BLaER1 treated with 17β-estradiol and CSF1 and Interleukin-3, amounts not matched to agents 10 nM and 100 nM (cell line): ENCODE data around the gene DPP6.

Experiments used
- H3K27ac ChIP-seq, 11 experiments: shearing (Covaris generic); formaldehyde crosslinking; 2 replicates each; pipeline ENCODE4 v1.8.1; 2022
- H3K27me3 ChIP-seq, 11 experiments: shearing (Covaris generic); formaldehyde crosslinking; 2 replicates each; pipeline ENCODE4 v1.8.1; 2022
- H3K36me3 ChIP-seq, 11 experiments: shearing (Covaris generic); formaldehyde crosslinking; 2 replicates each; pipeline ENCODE4 v1.8.1; 2022
- H3K4me1 ChIP-seq, 10 experiments: shearing (Covaris generic); formaldehyde crosslinking; 2 replicates each; pipeline ENCODE4 v1.8.1; 2022
- H3K4me2 ChIP-seq, 11 experiments: shearing (Covaris generic); formaldehyde crosslinking; 2 replicates each; pipeline ENCODE4 v1.8.1; 2022
- H3K4me3 ChIP-seq, 10 experiments: shearing (Covaris generic); formaldehyde crosslinking; 2 replicates each; pipeline ENCODE4 v1.8.1; 2022
- H3K9ac ChIP-seq, 11 experiments: shearing (Covaris generic); formaldehyde crosslinking; 2 replicates each; pipeline ENCODE4 v1.8.1; 2022
- H3K9me3 ChIP-seq, 11 experiments: shearing (Covaris generic); formaldehyde crosslinking; replicated peaks in 1 of 11; 2 replicates each; pipeline ENCODE4 v1.8.1; 2022
- H4K20me1 ChIP-seq, 11 experiments: shearing (Covaris generic); formaldehyde crosslinking; 2 replicates each; pipeline ENCODE4 v1.8.1; 2022
- Cebpa-rat ChIP-seq, 11 experiments: shearing (Covaris generic); IDR thresholded peaks; 2 replicates each; pipeline ENCODE4 v1.8.1; 2022

DPP6 gene

GRCh38 chr7:154647625-154648024 is 595.4 kb downstream of the DPP6 start:
- Histone ChIP-seq H3K27me3 (no peaks in the 10 kb centered on the region), H3K4me2 (no peak overlapping the region), H3K9me3 (peaks cover 16 to 30% (median 23%) of the 10 kb centered on the region in 11 experiments), H3K36me3 (no peaks in the 10 kb centered on the region), H3K27ac (no peak overlapping the region), H4K20me1 (no peaks in the 10 kb centered on the region), H3K4me3 (no peak overlapping the region), H3K4me1 (no peaks in the 10 kb centered on the region), H3K9ac (no peak overlapping the region)
- no peak for TF ChIP-seq Cebpa-rat (IDR thresholded peaks at IDR 0.05)

DNA sequence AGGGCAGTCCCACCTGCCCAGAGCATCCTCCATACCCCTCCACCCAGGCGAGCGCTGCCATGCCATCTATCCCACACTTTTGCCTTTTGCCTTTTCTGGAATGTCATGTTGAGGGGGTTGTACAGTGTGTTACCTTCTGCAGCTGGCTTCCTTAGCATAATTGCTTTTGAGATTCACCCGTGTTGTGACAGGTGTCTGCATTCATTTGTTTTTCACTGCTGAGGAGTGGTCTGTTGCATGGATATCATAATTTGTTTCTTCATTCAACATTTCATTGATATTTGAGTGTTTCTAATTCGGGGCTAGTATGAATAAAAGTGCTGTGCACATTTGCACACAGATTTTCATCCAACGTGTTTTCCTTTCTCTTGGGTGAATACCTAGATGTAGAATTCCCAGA is 596.8 kb downstream of the DPP6 start:
- Histone ChIP-seq H3K36me3 (no peaks in the 10 kb centered on the region), H3K27ac (no peak overlapping the region), H3K9ac (no peak overlapping the region), H3K9me3 (peaks cover 16 to 30% (median 23%) of the 10 kb centered on the region in 11 experiments), H3K4me1 (no peaks in the 10 kb centered on the region), H3K27me3 (no peaks in the 10 kb centered on the region), H4K20me1 (no peaks in the 10 kb centered on the region), H3K4me2 (no peak overlapping the region), H3K4me3 (no peak overlapping the region)
- TF ChIP-seq Cebpa-rat (IDR thresholded peaks at IDR 0.05) = no peak

GRCh38 chr7:154649434-154649833 is 597.2 kb downstream of the DPP6 start:
- Histone ChIP-seq H3K4me3 (no peak overlapping the region), H3K9ac (no peak overlapping the region), H3K36me3 (no peaks in the 10 kb centered on the region), H3K9me3 (peaks cover 16 to 30% (median 23%) of the 10 kb centered on the region in 11 experiments), H3K4me1 (no peaks in the 10 kb centered on the region), H3K27ac (no peak overlapping the region), H3K4me2 (no peak overlapping the region), H3K27me3 (no peaks in the 10 kb centered on the region), H4K20me1 (no peaks in the 10 kb centered on the region)
- no peak for TF ChIP-seq Cebpa-rat (IDR thresholded peaks at IDR 0.05)

DNA sequence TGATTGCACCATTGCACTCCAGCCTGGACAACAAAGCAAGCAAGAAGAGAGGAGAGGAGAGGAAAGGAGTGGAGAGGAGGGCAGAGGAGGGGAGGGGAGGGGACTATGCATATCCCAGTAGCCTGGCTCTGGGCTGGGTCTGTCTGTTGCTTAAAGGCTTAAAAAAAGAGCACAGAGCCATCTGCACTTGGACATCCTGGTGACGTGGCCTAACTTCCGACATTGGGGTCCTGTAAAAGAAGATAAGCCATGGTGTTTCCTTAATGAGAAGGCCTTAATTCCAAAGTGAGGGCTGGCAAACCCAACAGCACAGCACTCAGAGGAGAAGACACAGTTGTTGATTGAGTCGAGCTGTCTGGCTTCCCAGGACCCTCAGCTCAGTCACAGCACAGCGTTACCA is 598.1 kb downstream of the DPP6 start:
- H3K9me3 ChIP-seq = peaks cover 16 to 30% (median 23%) of the 10 kb centered on the region in 11 experiments
- H3K27me3 ChIP-seq = no peaks in the 10 kb centered on the region
- H3K9ac ChIP-seq = no peak overlapping the region
- no peaks in the 10 kb centered on the region for H3K36me3 ChIP-seq
- H3K4me1 ChIP-seq = no peaks in the 10 kb centered on the region
- no peak overlapping the region for H3K27ac ChIP-seq
- no peak overlapping the region for H3K4me2 ChIP-seq
- H3K4me3 ChIP-seq = no peak overlapping the region
- TF ChIP-seq Cebpa-rat (IDR thresholded peaks at IDR 0.05) = no peak
- no peaks in the 10 kb centered on the region for H4K20me1 ChIP-seq

DNA sequence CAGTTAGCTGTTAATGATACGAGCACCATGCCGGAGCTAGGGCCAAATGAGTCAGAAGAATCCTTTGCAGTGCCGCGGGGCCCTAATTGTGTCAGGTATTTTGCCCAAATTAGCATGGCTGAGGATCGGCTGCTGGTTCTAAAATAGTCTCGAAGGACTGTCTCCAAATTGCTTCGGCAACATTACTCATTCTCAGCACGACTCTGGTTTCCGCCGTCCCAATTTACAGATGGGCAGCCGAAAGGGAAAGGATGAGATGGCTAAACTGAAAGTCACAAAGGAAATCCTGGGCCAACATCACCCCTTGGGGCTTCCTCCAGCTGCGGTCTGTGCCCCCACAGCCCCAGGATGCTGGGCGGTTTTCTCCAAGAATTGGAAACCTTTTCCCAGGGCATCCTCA is 599.3 kb downstream of the DPP6 start:
- no peak for TF ChIP-seq Cebpa-rat (IDR thresholded peaks at IDR 0.05)
- Histone ChIP-seq H3K4me3 (no peak overlapping the region), H3K4me1 (no peaks in the 10 kb centered on the region), H3K27me3 (no peaks in the 10 kb centered on the region), H3K4me2 (no peak overlapping the region), H3K36me3 (no peaks in the 10 kb centered on the region), H4K20me1 (no peaks in the 10 kb centered on the region), H3K9ac (no peak overlapping the region), H3K9me3 (peaks cover 16 to 30% (median 23%) of the 10 kb centered on the region in 11 experiments), H3K27ac (no peak overlapping the region)

GRCh38 chr7:154652564-154652963 is 600.4 kb downstream of the DPP6 start:
- H4K20me1 ChIP-seq = no peaks in the 10 kb centered on the region
- H3K4me1 ChIP-seq = no peaks in the 10 kb centered on the region
- no peaks in the 10 kb centered on the region for H3K36me3 ChIP-seq
- no peak overlapping the region for H3K4me2 ChIP-seq
- H3K27me3 ChIP-seq = no peaks in the 10 kb centered on the region
- no peak overlapping the region for H3K27ac ChIP-seq
- H3K9me3 ChIP-seq = peaks cover 16 to 30% (median 23%) of the 10 kb centered on the region in 11 experiments
- no peak for TF ChIP-seq Cebpa-rat (IDR thresholded peaks at IDR 0.05)
- H3K4me3 ChIP-seq = no peak overlapping the region
- no peak overlapping the region for H3K9ac ChIP-seq

DNA sequence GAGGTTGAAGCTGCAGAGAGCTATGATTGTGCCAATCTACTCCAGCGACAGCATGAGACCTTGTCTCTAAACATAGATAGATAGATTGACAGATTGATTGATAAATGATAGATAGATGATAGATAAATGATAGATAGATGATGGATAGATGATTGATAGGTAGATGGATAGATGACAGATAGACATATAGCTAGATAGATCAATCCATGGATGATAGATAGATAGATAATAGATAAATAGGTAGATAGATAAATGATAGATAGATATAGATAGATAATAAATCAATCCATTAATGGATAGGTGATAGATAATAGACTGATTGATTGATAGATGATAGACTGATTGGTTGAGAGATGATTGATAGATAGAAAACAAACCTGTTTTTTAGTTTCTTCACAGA is 601.1 kb downstream of the DPP6 start:
- H3K4me2 ChIP-seq = no peak overlapping the region
- no peak overlapping the region for H3K27ac ChIP-seq
- no peaks in the 10 kb centered on the region for H3K27me3 ChIP-seq
- H3K9me3 ChIP-seq = peaks cover 16 to 30% (median 23%) of the 10 kb centered on the region in 11 experiments
- no peak overlapping the region for H3K9ac ChIP-seq
- TF ChIP-seq Cebpa-rat (IDR thresholded peaks at IDR 0.05) = no peak
- H3K36me3 ChIP-seq = no peaks in the 10 kb centered on the region
- no peaks in the 10 kb centered on the region for H4K20me1 ChIP-seq
- H3K4me3 ChIP-seq = no peak overlapping the region
- no peaks in the 10 kb centered on the region for H3K4me1 ChIP-seq

DNA sequence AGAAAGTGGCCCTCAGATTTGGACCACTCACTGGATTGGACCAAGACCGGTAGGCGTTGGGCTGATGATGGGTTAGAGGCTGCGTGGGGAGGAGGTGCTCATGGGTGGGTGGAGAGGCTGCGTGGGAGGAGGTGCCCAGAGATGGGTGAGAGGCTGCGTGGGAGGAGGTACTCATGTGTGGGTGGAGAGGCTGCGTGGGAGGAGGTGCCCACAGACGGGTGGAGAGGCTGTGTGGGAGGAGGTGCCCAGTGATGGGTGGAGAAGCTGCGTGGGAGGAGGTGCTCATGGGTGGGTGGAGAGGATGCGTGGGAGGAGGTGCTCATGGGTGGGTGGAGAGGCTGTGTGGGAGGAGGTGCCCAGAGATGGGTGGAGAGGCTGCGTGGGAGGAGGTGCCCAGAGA is 604.4 kb downstream of the DPP6 start:
- no peak overlapping the region for H3K4me3 ChIP-seq

GRCh38 chr7:154666768-154667167 is 614.6 kb downstream of the DPP6 start:
- TF ChIP-seq Cebpa-rat (IDR thresholded peaks at IDR 0.05) = no peak
- H3K4me1 ChIP-seq = no peaks in the 10 kb centered on the region
- H3K27me3 ChIP-seq = no peaks in the 10 kb centered on the region
- H3K9ac ChIP-seq = no peak overlapping the region
- no peaks in the 10 kb centered on the region for H4K20me1 ChIP-seq
- H3K4me2 ChIP-seq = no peak overlapping the region
- no peaks in the 10 kb centered on the region for H3K36me3 ChIP-seq
- no peak overlapping the region for H3K27ac ChIP-seq
- H3K4me3 ChIP-seq = no peak overlapping the region
- peaks cover 26 to 33% (median 27%) of the 10 kb centered on the region in 11 experiments for H3K9me3 ChIP-seq

More for the DNA sequence above, 604.4 kb downstream of the DPP6 start:
- Histone ChIP-seq H3K36me3 (no peaks in the 10 kb centered on the region), H3K4me1 (no peaks in the 10 kb centered on the region), H3K4me2 (no peak overlapping the region), H3K27me3 (no peaks in the 10 kb centered on the region), H3K27ac (no peak overlapping the region), H3K9ac (no peak overlapping the region), H4K20me1 (no peaks in the 10 kb centered on the region), H3K9me3 (peaks cover 12 to 24% (median 20%) of the 10 kb centered on the region in 11 experiments)
- no peak for TF ChIP-seq Cebpa-rat (IDR thresholded peaks at IDR 0.05)

DNA sequence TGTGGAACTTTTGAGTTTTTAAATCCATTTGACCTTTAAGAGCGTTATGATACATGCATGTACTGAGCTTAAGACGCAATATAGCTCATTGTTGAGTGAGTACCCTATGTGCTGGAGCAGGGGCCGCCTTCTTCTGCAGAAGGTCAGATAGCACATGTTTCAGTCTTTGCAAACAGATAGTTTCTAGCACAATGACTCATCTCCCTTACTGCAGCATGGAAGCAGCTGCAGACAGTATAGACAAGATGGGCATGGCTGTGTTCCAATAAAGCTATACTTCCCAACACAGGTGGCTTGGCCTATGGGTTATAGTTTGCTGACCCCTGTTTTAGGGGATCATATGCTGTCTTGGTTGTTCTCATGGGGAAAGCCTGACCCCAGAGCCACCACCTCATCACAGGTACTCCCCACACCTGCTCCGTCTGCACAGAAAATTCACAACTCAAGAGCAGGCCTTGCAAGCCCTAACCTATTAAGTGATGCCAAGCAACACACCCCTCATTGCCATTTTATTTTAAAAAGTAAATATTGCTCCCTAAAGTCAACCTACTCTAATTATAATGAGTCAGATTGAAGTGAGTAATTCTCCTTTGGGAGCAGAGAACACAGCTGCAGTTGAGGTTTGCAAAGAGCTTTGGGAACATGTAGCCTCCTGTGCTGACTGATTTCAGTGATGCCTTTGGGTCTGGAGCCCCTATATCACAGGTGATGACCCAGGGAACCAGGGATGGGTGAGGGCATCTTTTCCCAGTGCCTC is 620.6 kb downstream of the DPP6 start:
- H3K4me1 ChIP-seq = no peaks in the 10 kb centered on the region
- H3K4me3 ChIP-seq = no peak overlapping the region
- H3K9me3 ChIP-seq = peaks cover 0 to 6% (median 5%) of the 10 kb centered on the region in 11 experiments; a peak in 11 of 22 replicates
- no peaks in the 10 kb centered on the region; a peak in 1 of 22 replicates for H4K20me1 ChIP-seq
- no peak overlapping the region for H3K9ac ChIP-seq
- no peak overlapping the region for H3K27ac ChIP-seq
- no peaks in the 10 kb centered on the region for H3K36me3 ChIP-seq
- no peak overlapping the region for H3K4me2 ChIP-seq
- no peaks in the 10 kb centered on the region for H3K27me3 ChIP-seq
- no peak for TF ChIP-seq Cebpa-rat (IDR thresholded peaks at IDR 0.05)
